Neural progenitor cell (in vitro differentiated cells): ENCODE results near the gene CEACAM16. TPM values are rescaled to one million over a fixed set of nuclear protein-coding genes. Genes with fewer than 3 reads are reported as not detected.

Experiments used
- DNase-seq: peaks from one replicate; pipeline ENCODE4 v3.0.0-alpha.2; 2016; ENCODE audit warnings: low spot score
- H2AFZ ChIP-seq: fragments of 200-600 bp; sonication (generic); replicated peaks from 2 replicates; pipeline ENCODE4 v1.6.1; 2016; ENCODE audit warnings: antibody characterized with exemption
- H3F3A ChIP-seq: fragments of 200-600 bp; sonication (generic); 2 replicates; pipeline ENCODE4 v1.6.1; 2016; ENCODE audit warnings: antibody characterized with exemption, low read depth
- H3K27ac ChIP-seq: fragments of 200-600 bp; sonication (generic); 2 replicates; pipeline ENCODE4 v1.5.1; 2016; ENCODE audit warnings: mild to moderate bottlenecking
- H3K27me3 ChIP-seq: fragments of 200-600 bp; sonication (generic); 2 replicates; pipeline ENCODE4 v1.6.1; 2016; ENCODE audit warnings: mild to moderate bottlenecking, moderate library complexity
- H3K36me3 ChIP-seq: fragments of 200-600 bp; sonication (generic); 2 replicates; pipeline ENCODE4 v1.5.1; 2016
- H3K4me1 ChIP-seq: fragments of 200-600 bp; sonication (generic); 2 replicates; pipeline ENCODE4 v1.6.1; 2016; ENCODE audit warnings: mixed run types
- H3K4me2 ChIP-seq: fragments of 200-600 bp; sonication (generic); 2 replicates; pipeline ENCODE4 v1.6.1; 2016
- H3K4me3 ChIP-seq: fragments of 200-600 bp; sonication (generic); 2 replicates; pipeline ENCODE4 v1.5.1; 2016
- H3K79me2 ChIP-seq: fragments of 200-600 bp; sonication (generic); 2 replicates; pipeline ENCODE4 v1.6.1; 2016; ENCODE audit warnings: low read depth
- H3K9ac ChIP-seq: fragments of 200-600 bp; sonication (generic); 2 replicates; pipeline ENCODE4 v1.6.1; 2016
- H3K9me3 ChIP-seq: fragments of 200-600 bp; sonication (generic); 2 replicates; pipeline ENCODE4 v1.5.1; 2016; ENCODE audit warnings: low read depth
- H4K20me1 ChIP-seq: fragments of 200-600 bp; sonication (generic); 2 replicates; pipeline ENCODE4 v1.6.1; 2016; ENCODE audit warnings: low read depth
- H3K27ac Mint-ChIP-seq: 3 replicates; pipeline ENCODE4 v1.8.0; 2021; ENCODE audit warnings: mixed read lengths
- H3K27me3 Mint-ChIP-seq: 2 replicates; pipeline ENCODE4 v1.8.0; 2022; ENCODE audit warnings: low read depth, mild to moderate bottlenecking, inconsistent platforms, moderate library complexity, mixed read lengths; ENCODE audit not compliant: insufficient read depth
- H3K36me3 Mint-ChIP-seq: 3 replicates; pipeline ENCODE4 v1.8.0; 2021; ENCODE audit warnings: mixed read lengths
- H3K4me1 Mint-ChIP-seq: 3 replicates; pipeline ENCODE4 v1.8.0; 2021; ENCODE audit warnings: mixed read lengths
- H3K4me3 Mint-ChIP-seq: 3 replicates; pipeline ENCODE4 v1.8.0; 2021; ENCODE audit warnings: mild to moderate bottlenecking, moderate library complexity, mixed read lengths
- H3K9me3 Mint-ChIP-seq: 3 replicates; pipeline ENCODE4 v1.8.0; 2020; ENCODE audit warnings: mixed read lengths
- EZH2 ChIP-seq: fragments of 200-600 bp; sonication (generic); IDR thresholded peaks from 2 replicates; pipeline ENCODE4 v1.6.1; 2017; ENCODE audit warnings: antibody characterized with exemption, mild to moderate bottlenecking, moderate library complexity
- EZH2phosphoT487 ChIP-seq: fragments of 200-600 bp; sonication (generic); IDR thresholded peaks from 2 replicates; pipeline ENCODE4 v1.6.1; 2017; ENCODE audit warnings: antibody characterized with exemption
- total RNA-seq: library from RNA; depleted of rRNA; stranded (reverse); fragments of >200 nt; gene quantifications from 2 replicates; pipeline ENCODE4 v1.2.3, GENCODE V29; 2015; ENCODE audit warnings: low replicate concordance
- TF ChIP-seq, protein P1 (sequence below): fragments of 200-600 bp; sonication (generic); IDR thresholded peaks from 2 replicates; pipeline ENCODE4 v1.5.1; 2017; ENCODE audit warnings: antibody characterized with exemption, mild to moderate bottlenecking

CEACAM16 gene
- total RNA-seq, 1 donor from 2014 or later = not detected

DNA sequence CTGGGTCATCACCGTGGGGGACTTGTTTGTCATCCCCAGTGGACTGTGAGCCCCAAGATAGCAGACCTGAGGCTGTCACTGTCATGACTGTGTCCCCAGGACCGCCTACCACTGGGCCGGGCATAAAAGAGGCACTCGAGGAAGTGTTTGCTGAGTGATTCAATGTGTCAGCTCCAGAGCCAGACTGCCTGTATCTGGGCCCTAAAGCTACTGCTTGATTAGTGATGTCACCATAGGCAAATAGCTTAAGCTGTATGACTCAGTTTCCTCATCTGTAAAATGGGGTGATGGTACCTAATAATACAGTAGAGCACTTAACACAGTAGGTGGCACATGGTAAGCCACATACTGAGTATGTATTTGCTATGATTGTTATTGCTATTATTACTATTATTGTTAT lies 38.9 kb upstream of the CEACAM16 start:
- Histone ChIP-seq H3K4me3 (no peak overlapping the region), H3K27me3 (no peaks in the 10 kb centered on the region), H3F3A (no peaks in the 10 kb centered on the region), H3K4me2 (no peak overlapping the region), H3K79me2 (no peaks in the 10 kb centered on the region), H4K20me1 (no peaks in the 10 kb centered on the region), H3K4me1 (no peaks in the 10 kb centered on the region), H3K9ac (no peak overlapping the region), H2AFZ (no peak overlapping the region), H3K27ac (no peak overlapping the region), H3K36me3 (no peaks in the 10 kb centered on the region), H3K9me3 (no peaks in the 10 kb centered on the region)
- TF ChIP-seq EZH2 = no peak
- TF ChIP-seq, protein P1, sequence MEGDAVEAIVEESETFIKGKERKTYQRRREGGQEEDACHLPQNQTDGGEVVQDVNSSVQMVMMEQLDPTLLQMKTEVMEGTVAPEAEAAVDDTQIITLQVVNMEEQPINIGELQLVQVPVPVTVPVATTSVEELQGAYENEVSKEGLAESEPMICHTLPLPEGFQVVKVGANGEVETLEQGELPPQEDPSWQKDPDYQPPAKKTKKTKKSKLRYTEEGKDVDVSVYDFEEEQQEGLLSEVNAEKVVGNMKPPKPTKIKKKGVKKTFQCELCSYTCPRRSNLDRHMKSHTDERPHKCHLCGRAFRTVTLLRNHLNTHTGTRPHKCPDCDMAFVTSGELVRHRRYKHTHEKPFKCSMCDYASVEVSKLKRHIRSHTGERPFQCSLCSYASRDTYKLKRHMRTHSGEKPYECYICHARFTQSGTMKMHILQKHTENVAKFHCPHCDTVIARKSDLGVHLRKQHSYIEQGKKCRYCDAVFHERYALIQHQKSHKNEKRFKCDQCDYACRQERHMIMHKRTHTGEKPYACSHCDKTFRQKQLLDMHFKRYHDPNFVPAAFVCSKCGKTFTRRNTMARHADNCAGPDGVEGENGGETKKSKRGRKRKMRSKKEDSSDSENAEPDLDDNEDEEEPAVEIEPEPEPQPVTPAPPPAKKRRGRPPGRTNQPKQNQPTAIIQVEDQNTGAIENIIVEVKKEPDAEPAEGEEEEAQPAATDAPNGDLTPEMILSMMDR = no peak
- no peaks in the 10 kb centered on the region for H3K9me3 Mint-ChIP-seq
- no peak for DNase-seq
- peaks cover 3% of the 10 kb centered on the region for H3K27me3 Mint-ChIP-seq
- peaks cover 10% of the 10 kb centered on the region for H3K36me3 Mint-ChIP-seq
- no peak overlapping the region for H3K27ac Mint-ChIP-seq
- H3K4me1 Mint-ChIP-seq = no peaks in the 10 kb centered on the region
- no peak overlapping the region for H3K4me3 Mint-ChIP-seq

DNA sequence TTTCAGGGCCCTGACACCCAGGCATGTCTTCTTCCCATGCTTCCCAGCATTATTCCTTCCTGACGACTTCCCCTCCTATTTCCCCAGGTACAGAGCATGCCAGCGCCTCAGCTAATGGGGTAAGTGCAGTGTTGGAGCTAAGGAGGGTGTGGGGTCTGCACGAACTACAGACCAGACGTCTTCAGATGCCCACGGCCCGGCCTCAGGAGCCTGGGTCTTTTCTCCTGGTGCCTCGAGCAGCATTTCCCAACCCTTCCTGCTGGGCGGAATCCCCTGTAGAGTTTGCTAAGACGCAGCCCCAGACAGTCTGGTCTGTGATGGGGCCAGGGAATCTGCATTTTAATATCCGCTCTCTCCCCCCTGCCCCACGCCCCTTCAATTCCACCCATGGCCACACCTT lies 37.7 kb upstream of the CEACAM16 start:
- Mint-ChIP-seq H3K4me3 (no peak overlapping the region), H3K27ac (no peak overlapping the region), H3K27me3 (peaks cover 2% of the 10 kb centered on the region), H3K4me1 (no peaks in the 10 kb centered on the region), H3K9me3 (no peaks in the 10 kb centered on the region), H3K36me3 (peaks cover 8% of the 10 kb centered on the region)
- H2AFZ ChIP-seq = no peak overlapping the region
- H3K9ac ChIP-seq = no peak overlapping the region
- no peaks in the 10 kb centered on the region for H3K27me3 ChIP-seq
- H3K36me3 ChIP-seq = no peaks in the 10 kb centered on the region
- H3K27ac ChIP-seq = no peak overlapping the region
- no peaks in the 10 kb centered on the region for H4K20me1 ChIP-seq
- TF ChIP-seq EZH2phosphoT487 (no peak), EZH2 (no peak)
- TF ChIP-seq, protein P1 = no peak
- no peak overlapping the region for H3K4me3 ChIP-seq
- H3K4me1 ChIP-seq = no peaks in the 10 kb centered on the region
- no peaks in the 10 kb centered on the region for H3F3A ChIP-seq
- no peaks in the 10 kb centered on the region for H3K79me2 ChIP-seq
- no peaks in the 10 kb centered on the region for H3K9me3 ChIP-seq
- no peak overlapping the region for H3K4me2 ChIP-seq
- no peak for DNase-seq

DNA sequence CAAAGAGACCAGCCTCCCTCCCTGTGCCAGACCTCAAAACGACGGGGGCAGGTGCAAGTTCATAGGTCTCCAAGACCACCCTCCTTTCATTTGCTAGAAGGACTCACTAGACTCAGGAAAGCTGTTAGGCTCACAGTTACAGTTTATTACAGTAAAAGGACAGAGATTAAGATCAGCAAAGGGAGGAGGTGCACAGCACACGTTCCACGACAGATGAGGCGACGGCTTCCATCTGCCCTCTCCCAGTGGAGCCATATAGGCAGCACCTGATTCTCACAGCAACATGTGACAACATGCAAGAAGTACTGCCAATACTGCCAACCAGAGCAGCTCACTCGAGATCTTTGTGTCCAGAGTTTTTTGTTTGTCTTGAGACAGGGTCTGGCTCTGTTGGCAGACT lies 37.0 kb upstream of the CEACAM16 start:
- Histone ChIP-seq H4K20me1 (no peaks in the 10 kb centered on the region), H3K4me1 (no peaks in the 10 kb centered on the region), H3K4me3 (no peak overlapping the region), H2AFZ (no peak overlapping the region), H3K9ac (no peak overlapping the region), H3K4me2 (no peak overlapping the region), H3K79me2 (no peaks in the 10 kb centered on the region), H3K9me3 (no peaks in the 10 kb centered on the region), H3F3A (peaks cover 2% of the 10 kb centered on the region), H3K36me3 (no peaks in the 10 kb centered on the region), H3K27me3 (no peaks in the 10 kb centered on the region), H3K27ac (no peak overlapping the region)
- H3K27me3 Mint-ChIP-seq = peaks cover 2% of the 10 kb centered on the region
- H3K9me3 Mint-ChIP-seq = no peaks in the 10 kb centered on the region
- no peak for DNase-seq
- no peak overlapping the region for H3K27ac Mint-ChIP-seq
- TF ChIP-seq, protein P1 = no peak
- no peak for TF ChIP-seq EZH2
- TF ChIP-seq EZH2phosphoT487 = no peak
- peaks cover 6% of the 10 kb centered on the region for H3K36me3 Mint-ChIP-seq
- H3K4me1 Mint-ChIP-seq = no peaks in the 10 kb centered on the region
- H3K4me3 Mint-ChIP-seq = no peak overlapping the region
